ENCODE measurements around the gene TUBGCP2.

DNA sequence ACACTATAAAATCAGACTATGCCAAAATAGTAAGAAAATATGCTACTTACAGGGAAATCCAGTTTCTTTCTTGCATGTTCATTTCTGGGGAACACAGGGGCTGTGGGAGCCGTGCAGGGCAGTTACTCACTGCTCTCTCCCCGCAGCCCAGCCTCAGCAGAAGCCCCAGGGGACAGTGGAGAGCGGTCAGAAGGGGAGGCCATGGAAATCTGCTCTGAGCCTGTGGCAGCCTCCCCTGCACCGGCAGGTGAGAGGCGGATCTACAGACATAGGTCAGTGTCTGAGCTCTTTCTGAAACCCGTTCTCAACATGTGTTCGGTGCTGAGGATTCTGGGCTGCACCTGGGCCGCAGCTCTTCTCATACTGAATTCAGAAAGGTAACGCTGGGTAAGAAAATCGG is 2.9 kb upstream of the TUBGCP2 start:
- TF ChIP-seq POLR2A (IDR thresholded peaks at IDR 0.05; ENCODE audit: borderline replicate concordance, extremely low read depth, insufficient read depth, insufficient read length) (no peak), EZH2 (IDR thresholded peaks at IDR 0.05) (no peak), POLR2AphosphoS5 (IDR thresholded peaks at IDR 0.05; ENCODE audit: low read depth, low read length) (no peak), RAD21 (IDR thresholded peaks at IDR 0.05; ENCODE audit: low read depth) (no peak), ZNF274 (IDR thresholded peaks at IDR 0.05; ENCODE audit: low read depth, low read length) (no peak), SIN3A (IDR thresholded peaks at IDR 0.05; ENCODE audit: low read depth) (no peak)
- TF ChIP-seq, protein P1, sequence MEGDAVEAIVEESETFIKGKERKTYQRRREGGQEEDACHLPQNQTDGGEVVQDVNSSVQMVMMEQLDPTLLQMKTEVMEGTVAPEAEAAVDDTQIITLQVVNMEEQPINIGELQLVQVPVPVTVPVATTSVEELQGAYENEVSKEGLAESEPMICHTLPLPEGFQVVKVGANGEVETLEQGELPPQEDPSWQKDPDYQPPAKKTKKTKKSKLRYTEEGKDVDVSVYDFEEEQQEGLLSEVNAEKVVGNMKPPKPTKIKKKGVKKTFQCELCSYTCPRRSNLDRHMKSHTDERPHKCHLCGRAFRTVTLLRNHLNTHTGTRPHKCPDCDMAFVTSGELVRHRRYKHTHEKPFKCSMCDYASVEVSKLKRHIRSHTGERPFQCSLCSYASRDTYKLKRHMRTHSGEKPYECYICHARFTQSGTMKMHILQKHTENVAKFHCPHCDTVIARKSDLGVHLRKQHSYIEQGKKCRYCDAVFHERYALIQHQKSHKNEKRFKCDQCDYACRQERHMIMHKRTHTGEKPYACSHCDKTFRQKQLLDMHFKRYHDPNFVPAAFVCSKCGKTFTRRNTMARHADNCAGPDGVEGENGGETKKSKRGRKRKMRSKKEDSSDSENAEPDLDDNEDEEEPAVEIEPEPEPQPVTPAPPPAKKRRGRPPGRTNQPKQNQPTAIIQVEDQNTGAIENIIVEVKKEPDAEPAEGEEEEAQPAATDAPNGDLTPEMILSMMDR (IDR thresholded peaks at IDR 0.05 in 2 of 3, conservative IDR thresholded peaks at IDR 0.05 in 1 of 3; ENCODE audit: borderline replicate concordance in 1 of 3, insufficient read depth in 1 of 3, low read depth in 2 of 3, low read length in 2 of 3) = no peak
- TF ChIP-seq, protein P2, sequence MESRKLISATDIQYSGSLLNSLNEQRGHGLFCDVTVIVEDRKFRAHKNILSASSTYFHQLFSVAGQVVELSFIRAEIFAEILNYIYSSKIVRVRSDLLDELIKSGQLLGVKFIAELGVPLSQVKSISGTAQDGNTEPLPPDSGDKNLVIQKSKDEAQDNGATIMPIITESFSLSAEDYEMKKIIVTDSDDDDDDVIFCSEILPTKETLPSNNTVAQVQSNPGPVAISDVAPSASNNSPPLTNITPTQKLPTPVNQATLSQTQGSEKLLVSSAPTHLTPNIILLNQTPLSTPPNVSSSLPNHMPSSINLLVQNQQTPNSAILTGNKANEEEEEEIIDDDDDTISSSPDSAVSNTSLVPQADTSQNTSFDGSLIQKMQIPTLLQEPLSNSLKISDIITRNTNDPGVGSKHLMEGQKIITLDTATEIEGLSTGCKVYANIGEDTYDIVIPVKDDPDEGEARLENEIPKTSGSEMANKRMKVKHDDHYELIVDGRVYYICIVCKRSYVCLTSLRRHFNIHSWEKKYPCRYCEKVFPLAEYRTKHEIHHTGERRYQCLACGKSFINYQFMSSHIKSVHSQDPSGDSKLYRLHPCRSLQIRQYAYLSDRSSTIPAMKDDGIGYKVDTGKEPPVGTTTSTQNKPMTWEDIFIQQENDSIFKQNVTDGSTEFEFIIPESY (IDR thresholded peaks at IDR 0.05; ENCODE audit: extremely low read depth, insufficient replicate concordance, low read length) = no peak
